Hypothalamus (tissue), 51 donors: ENCODE measurements around the gene PACS1.

ENCODE experiments used
- DNase-seq, 51 donors: peaks; one replicate each; lab custom pipeline; 2025; lab: John Stamatoyannopoulos, UW

Gene PACS1

GRCh38 chr11:66293777-66294625, 223.9 kb downstream of the PACS1 start:
- DNase-seq = no peak
